ENCODE data around the gene KDM8.

GRCh38 chr16:27241658-27242057 lies 38.3 kb downstream of the KDM8 start:
- TF ChIP-seq CTCF (IDR thresholded peaks at IDR 0.05) = no peak
- TF ChIP-seq SIN3A (IDR thresholded peaks at IDR 0.05; ENCODE audit: borderline replicate concordance, insufficient read depth, low read depth, low read length) = no peak
- no peak for TF ChIP-seq TCF7L2 (IDR thresholded peaks at IDR 0.05; ENCODE audit: low read depth, low read length)

Data from Panc1 (cell line).